ENCODE results near the gene TAS2R19.

TAS2R19 gene

GRCh38 chr12:10986812-10987211 is 35.6 kb downstream of the TAS2R19 start, which contains the start of gene TAS2R50:
TAS2R50 (minus strand) TSS chr12:10986912; CDS start chr12:10986860, 52 bp downstream.
- DNase-seq = no peak

- DNase-seq = no peak
Observed at GRCh38 chr12:10982244-10982643, 40.2 kb downstream of the TAS2R19 start.

- no peak for DNase-seq
Observed at GRCh38 chr12:10974965-10975364, 47.5 kb downstream of the TAS2R19 start.
